ENCODE results near the gene HES3.

DNA sequence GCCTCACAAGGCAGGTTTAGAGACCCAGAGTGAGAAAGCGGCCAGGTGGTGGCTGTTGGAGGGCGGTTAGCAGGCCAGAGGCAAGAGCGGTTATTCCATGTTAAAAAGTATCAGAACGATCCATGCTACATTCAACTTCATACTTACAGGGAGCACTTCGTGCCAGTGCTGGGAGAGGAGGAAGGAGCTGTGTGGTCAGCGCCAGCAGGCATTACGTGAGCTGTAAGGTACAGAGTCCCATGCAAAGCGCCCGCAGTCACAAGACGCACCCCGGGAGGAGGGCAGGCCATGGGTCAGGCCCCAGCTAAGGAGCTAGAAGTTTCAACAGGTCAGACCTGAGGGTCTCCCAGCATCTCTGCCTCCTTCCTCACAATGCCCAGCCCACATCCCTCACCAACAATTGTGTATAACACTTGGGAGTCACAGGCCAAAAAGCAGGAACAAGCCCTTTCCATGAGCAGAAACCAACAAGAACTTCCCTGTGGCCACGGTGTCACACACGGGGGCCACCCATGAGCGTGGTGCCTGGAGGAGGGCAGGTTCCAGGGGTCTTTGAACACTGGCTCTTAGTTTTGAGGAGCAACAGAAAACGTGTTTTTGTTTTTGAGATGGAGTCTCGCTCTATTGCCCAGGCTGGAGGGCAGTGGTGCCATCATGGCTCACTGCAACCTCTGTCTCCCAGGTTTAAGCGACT is 38.7 kb downstream of the HES3 start:
- TF ChIP-seq EZH2phosphoT487 (IDR thresholded peaks at IDR 0.05; ENCODE audit: borderline replicate concordance) (no peak), CTCF (IDR thresholded peaks at IDR 0.05 in 2 of 3, conservative IDR thresholded peaks at IDR 0.05 in 1 of 3; ENCODE audit: borderline replicate concordance in 1 of 3, insufficient read depth in 1 of 3, low read depth in 2 of 3, low read length in 2 of 3) (no peak), EZH2 (IDR thresholded peaks at IDR 0.05) (no peak), POLR2AphosphoS5 (IDR thresholded peaks at IDR 0.05; ENCODE audit: low read depth, low read length) (no peak), POLR2A (IDR thresholded peaks at IDR 0.05; ENCODE audit: borderline replicate concordance, extremely low read depth, insufficient read depth, insufficient read length) (no peak), SIN3A (IDR thresholded peaks at IDR 0.05; ENCODE audit: low read depth) (no peak)
